Duodenal mucosa (tissue), 2 donors: ENCODE measurements around the gene POLR2J.

Experiments used
- H3K27ac ChIP-seq: one replicate; pipeline ENCODE4 v1.7.0; 2013; ENCODE audit warnings: low read depth, low read length
- H3K27me3 ChIP-seq, 2 donors: one replicate each; pipeline ENCODE4 v1.7.0; 2013; ENCODE audit warnings: low read length in 2 of 2, control low read depth in 1 of 2; ENCODE audit not compliant: insufficient read depth in 2 of 2, control insufficient read depth in 1 of 2
- H3K36me3 ChIP-seq, 2 donors: one replicate each; pipeline ENCODE4 v1.7.0; 2013; ENCODE audit warnings: low read length in 2 of 2, control low read depth in 1 of 2; ENCODE audit not compliant: insufficient read depth in 2 of 2, control insufficient read depth in 1 of 2
- H3K4me1 ChIP-seq, 2 donors: one replicate each; pipeline ENCODE4 v1.7.0; 2013; ENCODE audit warnings: low read length in 2 of 2, control low read depth in 1 of 2; ENCODE audit not compliant: insufficient read depth in 2 of 2, control insufficient read depth in 1 of 2
- H3K4me3 ChIP-seq, 2 donors: one replicate each; pipeline ENCODE4 v1.7.0; 2013; ENCODE audit warnings: low read length in 2 of 2, low read depth in 1 of 2
- H3K9ac ChIP-seq, 2 donors: one replicate each; pipeline ENCODE4 v1.7.0; 2013; ENCODE audit warnings: low read length in 2 of 2, low read depth in 1 of 2
- H3K9me3 ChIP-seq, 2 donors: one replicate each; pipeline ENCODE4 v1.7.0; 2013; ENCODE audit warnings: low read length in 2 of 2, control low read depth in 1 of 2; ENCODE audit not compliant: control insufficient read depth in 1 of 2

POLR2J gene

DNA sequence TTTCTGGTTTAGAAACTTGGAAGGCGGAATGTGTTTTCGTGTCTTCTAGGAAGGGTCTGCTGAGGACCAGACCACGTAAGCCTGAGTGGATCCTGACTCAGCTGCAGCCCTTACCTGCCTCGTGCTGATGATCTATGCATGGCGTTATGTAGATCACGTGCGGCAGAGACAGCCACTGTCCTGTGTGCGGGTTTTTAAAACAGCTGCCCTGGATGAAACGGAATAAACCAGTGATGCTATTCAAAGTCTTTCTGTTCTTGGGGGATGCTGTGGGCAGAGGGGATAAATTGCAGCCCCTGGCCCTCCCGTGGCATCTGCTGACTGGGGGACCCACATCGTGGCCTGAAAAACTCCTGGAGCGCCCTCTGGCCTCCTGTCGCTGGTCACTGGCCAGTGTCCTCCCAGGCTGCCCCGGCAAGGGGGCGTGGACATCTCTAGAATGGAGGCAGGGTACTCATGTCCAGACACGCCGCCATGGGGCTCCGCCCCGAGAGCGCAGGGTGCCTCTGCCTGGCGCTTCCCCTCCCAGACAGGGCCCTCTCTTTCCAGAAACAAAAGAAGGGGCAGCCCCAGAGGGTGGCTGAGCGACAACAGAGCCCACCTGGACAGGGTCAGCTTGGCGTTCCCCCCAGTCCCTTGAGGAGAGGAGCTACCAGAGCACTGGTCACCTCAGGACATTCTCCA, 27.2 kb downstream of the POLR2J start:
- no peaks in the 10 kb centered on the region for H3K9me3 ChIP-seq
- no peaks in the 10 kb centered on the region for H3K4me1 ChIP-seq
- H3K4me3 ChIP-seq = no peak overlapping the region
- H3K9ac ChIP-seq = no peak overlapping the region
- H3K36me3 ChIP-seq = peaks cover 0 to 10% of the 10 kb centered on the region in 2 donors
- H3K27ac ChIP-seq = no peak overlapping the region
- H3K27me3 ChIP-seq = no peaks in the 10 kb centered on the region

DNA sequence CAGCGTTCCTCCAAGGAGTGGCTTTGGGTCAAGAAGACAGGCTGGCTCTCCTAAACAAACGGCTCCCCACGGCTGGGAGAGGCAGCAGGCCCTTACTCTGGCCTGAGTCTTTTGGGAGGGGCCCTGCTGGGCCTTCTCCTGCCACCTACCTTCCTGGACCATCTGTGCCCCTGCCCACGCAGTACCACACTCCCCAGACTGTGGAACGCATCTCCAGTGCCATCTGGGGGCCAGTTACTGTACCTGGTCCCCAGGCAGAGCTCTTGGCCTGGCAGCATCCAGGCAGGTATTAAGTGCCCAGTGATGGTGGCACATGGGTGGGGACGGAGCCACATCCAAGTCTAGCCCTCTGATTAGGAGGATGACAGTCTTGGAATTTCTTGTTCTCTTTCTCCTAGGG, 28.5 kb downstream of the POLR2J start:
- no peaks in the 10 kb centered on the region for H3K4me1 ChIP-seq
- H3K36me3 ChIP-seq = peaks cover 0 to 7% of the 10 kb centered on the region in 2 donors
- H3K4me3 ChIP-seq = no peak overlapping the region
- no peaks in the 10 kb centered on the region for H3K9me3 ChIP-seq
- H3K27ac ChIP-seq = no peak overlapping the region
- no peak overlapping the region for H3K9ac ChIP-seq
- H3K27me3 ChIP-seq = no peaks in the 10 kb centered on the region

DNA sequence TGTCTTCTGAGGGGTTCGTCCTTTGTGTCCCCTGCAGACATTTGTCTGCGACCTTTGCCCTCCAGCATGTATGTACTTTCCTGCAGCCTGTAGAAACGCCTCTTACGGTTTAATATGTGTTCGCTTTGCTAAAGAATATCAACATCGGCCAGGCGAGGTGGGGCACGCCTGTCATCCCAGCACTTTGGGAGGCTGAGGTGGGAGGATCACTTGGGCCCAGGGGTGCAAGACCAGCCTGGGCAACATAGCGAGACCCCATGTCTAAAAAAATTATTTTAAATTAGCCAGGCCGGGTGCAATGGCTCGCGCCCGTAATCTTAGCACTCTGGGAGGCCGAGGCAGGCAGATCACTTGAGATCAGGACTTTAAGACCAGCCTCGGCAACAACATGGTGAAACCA, 29.6 kb downstream of the POLR2J start:
- peaks cover 0 to 7% of the 10 kb centered on the region in 2 donors for H3K36me3 ChIP-seq
- H3K27ac ChIP-seq = no peak overlapping the region
- no peaks in the 10 kb centered on the region for H3K9me3 ChIP-seq
- no peaks in the 10 kb centered on the region for H3K4me1 ChIP-seq
- H3K9ac ChIP-seq = no peak overlapping the region
- no peaks in the 10 kb centered on the region for H3K27me3 ChIP-seq
- H3K4me3 ChIP-seq = no peak overlapping the region

DNA sequence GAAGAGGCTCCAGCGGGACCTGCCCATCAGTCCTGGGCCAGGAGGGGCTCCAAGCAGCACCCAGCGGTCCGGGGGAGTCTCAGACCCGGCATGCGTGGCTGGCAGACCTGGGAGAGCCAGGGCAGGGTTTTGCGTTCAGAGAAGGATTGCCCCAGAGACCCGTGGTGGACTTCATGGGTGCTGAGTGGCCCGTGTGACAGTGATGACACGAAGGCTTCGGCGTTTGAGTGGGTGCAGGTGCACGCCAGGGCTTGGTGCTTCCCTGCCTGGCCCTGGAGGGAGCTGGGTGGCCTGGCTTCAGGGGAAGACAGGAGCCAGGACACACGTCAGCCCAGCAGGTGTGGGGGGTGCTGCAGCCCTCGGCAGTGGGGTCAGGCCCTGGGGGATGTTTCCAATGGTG, 31.4 kb downstream of the POLR2J start:
- Histone ChIP-seq H3K36me3 (peaks cover 0 to 7% of the 10 kb centered on the region in 2 donors), H3K9me3 (no peaks in the 10 kb centered on the region), H3K27ac (no peak overlapping the region), H3K9ac (no peak overlapping the region), H3K4me1 (no peaks in the 10 kb centered on the region), H3K27me3 (no peaks in the 10 kb centered on the region), H3K4me3 (no peak overlapping the region)

DNA sequence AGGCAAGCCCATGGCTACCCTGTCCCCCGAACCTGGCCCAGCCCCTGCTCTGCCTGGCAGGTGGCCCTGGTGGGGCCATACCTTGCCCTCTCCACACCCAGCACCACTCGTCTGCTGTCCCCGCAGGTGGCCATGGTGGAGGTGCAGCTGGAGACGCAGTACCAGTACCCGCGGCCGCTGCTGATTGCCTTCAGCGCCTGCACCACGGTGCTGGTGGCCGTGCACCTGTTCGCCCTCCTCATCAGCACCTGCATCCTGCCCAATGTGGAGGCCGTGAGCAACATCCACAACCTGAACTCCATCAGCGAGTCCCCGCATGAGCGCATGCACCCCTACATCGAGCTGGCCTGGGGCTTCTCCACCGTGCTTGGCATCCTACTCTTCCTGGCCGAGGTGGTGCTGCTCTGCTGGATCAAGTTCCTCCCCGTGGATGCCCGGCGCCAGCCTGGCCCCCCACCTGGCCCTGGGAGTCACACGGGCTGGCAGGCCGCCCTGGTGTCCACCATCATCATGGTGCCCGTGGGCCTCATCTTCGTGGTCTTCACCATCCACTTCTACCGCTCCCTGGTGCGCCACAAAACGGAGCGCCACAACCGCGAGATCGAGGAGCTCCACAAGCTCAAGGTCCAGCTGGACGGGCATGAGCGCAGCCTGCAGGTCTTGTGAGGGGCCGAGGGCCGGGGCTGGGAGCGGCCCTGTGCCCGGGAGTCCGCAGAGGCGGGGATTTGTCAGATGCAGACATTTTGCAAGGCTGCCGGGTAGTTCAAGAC, 32.1 kb downstream of the POLR2J start:
- Histone ChIP-seq H3K36me3 (peaks cover 0 to 7% of the 10 kb centered on the region in 2 donors), H3K27ac (no peak overlapping the region), H3K4me3 (no peak overlapping the region), H3K27me3 (no peaks in the 10 kb centered on the region), H3K9ac (no peak overlapping the region), H3K9me3 (no peaks in the 10 kb centered on the region), H3K4me1 (peaks cover 0 to 5% of the 10 kb centered on the region in 2 donors)

DNA sequence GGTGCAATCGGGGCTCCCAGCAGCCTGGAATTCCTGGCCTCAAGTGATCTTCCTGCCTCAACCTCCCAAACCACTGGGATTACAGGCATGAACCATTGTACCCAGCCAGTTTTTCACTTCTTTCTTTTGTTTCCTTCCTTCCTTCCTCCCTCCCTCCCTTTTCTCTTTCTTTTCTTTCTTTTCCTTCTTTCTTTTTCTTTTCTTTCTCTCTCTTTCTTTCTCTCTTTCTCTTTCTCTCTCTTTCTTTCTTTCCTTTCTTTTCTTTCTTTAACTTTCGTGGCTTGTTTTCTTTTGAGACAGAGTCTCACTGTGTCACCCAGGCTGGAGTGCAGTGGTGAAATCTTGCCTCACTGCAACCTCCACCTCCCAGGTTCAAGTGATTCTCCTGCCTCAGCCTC, 33.0 kb downstream of the POLR2J start:
- Histone ChIP-seq H3K4me3 (no peak overlapping the region), H3K27ac (no peak overlapping the region), H3K9ac (no peak overlapping the region), H3K9me3 (no peaks in the 10 kb centered on the region), H3K4me1 (peaks cover 0 to 6% of the 10 kb centered on the region in 2 donors), H3K36me3 (peaks cover 0 to 7% of the 10 kb centered on the region in 2 donors), H3K27me3 (no peaks in the 10 kb centered on the region)

DNA sequence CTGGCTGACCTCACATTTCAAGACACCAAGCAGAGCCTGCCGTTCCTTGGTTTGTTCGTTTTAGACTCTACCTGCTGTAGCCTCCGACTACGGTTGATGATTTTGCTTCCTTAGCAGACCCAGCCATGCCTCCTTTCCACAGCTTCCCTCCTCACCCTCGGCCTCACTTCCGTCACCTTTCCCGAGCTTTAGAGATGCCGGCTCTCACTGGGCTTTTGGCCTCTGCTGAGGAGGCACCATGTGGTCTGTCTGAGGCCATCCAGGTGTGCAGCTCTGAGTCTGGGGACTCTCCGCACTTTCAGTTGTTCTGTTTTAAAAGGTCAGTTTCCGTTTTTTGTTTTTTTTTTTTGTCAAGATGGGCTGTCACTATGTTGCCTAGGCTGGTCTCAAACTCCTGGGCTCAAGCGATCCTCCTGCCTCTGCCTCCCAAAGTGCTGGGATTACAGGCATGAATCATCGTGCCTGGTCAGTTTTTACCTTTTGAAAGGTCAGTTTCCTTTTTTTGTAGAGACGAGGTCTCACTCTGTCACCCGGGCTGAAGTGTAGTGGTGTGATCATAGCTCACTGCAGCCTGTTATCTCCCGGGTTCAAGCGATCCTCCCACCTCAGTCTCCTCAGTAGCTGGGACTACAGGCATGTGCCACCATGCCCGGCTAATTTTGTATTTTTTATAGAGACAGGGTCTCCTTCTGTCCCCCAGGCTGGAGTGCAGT, 33.6 kb downstream of the POLR2J start:
- H3K4me3 ChIP-seq = no peak overlapping the region
- peaks cover 0 to 7% of the 10 kb centered on the region in 2 donors for H3K36me3 ChIP-seq

DNA sequence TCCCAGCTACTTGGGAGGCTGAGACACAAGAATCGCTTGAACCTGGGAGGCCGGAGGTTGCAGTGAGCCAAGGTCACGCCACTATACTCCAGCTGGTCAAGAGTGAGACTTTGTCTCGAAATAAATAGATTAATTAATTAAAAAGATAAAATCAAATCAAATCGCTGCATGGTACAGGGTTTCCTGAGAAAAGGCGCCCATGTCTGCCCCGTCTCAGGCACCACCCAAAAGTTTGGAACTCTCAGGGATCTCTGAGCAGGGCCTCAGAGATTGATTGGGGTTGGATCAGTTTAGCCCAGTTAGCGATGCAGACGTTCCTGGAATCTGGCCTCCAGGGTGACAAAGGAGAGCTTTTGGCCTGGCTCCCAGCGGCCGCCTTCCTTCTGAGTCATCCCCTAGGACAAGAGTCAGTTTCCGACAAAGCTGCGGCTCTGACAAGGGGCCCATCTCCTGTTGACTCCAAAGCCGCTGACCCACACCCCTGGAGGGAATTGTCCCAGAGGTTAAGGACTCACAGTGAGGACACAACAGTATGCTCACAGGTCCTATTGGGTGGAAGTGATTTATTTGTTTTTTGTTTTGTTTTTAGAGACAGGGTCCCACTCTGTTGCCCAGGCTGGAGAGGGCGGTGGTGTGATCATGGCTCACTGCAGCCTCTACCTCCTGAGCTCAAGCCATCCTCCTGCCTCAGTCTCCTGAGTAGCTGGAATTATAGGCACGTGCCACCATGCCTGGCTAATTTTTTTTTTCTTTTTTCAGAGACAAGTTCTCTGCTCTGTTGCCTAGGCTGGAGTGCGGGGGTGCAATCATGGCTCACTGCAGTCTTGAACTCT, 38.5 kb downstream of the POLR2J start:
- Histone ChIP-seq H3K27me3 (no peaks in the 10 kb centered on the region), H3K27ac (no peak overlapping the region), H3K36me3 (peaks cover 0 to 5% of the 10 kb centered on the region in 2 donors), H3K9me3 (no peaks in the 10 kb centered on the region), H3K9ac (no peak overlapping the region), H3K4me1 (peaks cover 0 to 11% of the 10 kb centered on the region in 2 donors), H3K4me3 (no peak overlapping the region)

More for the DNA sequence above, 33.6 kb downstream of the POLR2J start:
- Histone ChIP-seq H3K9me3 (no peaks in the 10 kb centered on the region), H3K4me1 (peaks cover 0 to 11% of the 10 kb centered on the region in 2 donors), H3K27me3 (no peaks in the 10 kb centered on the region), H3K27ac (no peak overlapping the region), H3K9ac (no peak overlapping the region)

DNA sequence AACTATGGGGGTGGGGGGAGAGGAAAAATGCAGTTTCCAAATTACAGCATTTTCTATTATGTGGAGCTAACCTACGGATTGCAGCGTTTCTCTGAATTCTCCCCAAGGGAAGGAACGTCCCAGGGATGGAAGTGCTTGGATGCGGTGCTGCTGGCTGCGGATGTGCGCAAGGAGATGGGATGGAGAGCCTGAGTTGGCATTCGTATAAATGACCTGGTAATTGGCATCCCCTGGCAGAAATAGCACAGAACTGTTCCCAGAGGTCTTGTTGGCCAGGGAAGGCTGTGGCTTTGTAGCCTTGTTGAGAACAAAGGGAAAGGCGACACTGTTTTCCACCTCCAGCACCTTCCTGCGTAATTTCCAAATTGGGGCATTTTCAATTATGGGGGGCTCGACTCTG, 42.6 kb downstream of the POLR2J start:
- no peak overlapping the region for H3K9ac ChIP-seq
- H3K27ac ChIP-seq = no peak overlapping the region
- H3K4me3 ChIP-seq = no peak overlapping the region
- peaks cover 0 to 5% of the 10 kb centered on the region in 2 donors for H3K36me3 ChIP-seq
- peaks cover 0 to 6% of the 10 kb centered on the region in 2 donors for H3K27me3 ChIP-seq
- no peaks in the 10 kb centered on the region for H3K9me3 ChIP-seq
- H3K4me1 ChIP-seq = peaks cover 10 to 24% of the 10 kb centered on the region in 2 donors
